GM18508 (cell line): ENCODE measurements around the gene SPOCK1.

Experiments
- ATAC-seq: cut with Tn5 transposase; IDR thresholded peaks from one replicate; pipeline ENCODE4 v1.9.1; 2021; ENCODE audit warnings: moderate number of reproducible peaks; ENCODE audit not compliant: insufficient read depth, unreplicated experiment

Gene SPOCK1

DNA sequence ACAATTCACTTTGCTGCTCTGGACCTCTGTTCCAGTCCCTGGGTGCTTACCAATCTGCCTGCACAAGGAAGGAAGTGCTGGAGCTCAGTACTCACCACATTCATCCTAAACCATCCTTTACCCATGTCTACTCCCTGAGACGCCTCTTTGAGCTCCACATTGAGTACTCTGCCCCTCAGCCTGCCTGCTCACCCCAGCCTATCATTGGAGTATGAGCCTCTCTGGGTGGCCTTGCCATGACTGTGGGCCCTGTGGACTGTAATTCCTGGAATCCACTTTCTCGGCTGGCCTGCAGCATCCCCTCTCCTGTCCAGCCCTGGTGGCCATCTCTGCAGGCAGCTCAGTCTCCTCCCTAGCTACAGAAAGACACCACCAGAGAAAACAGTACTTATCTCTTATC, 428.6 kb downstream of the SPOCK1 start:
- ATAC-seq: no peak

GRCh38 chr5:137069358-137069757, 429.8 kb downstream of the SPOCK1 start:
- ATAC-seq: no peak

DNA sequence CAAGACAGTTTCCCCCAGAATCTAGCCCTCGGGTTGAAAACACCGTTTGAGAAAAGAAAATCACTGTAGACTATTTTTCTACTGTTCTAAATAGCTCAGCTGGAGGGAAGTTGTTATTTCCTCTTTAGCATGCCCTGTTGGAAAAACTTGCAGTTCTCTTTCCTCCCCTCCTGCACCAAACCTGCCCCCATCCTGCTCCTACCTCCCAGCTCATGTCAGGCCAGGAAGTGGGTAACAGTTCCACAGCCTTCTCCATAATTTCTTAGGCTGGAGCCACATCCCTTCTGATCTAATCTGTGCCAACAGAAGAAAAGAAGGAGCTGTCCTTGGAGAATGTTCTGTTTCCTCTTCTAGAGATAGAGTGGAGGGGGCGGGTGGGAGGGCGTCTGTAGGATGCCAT, 437.7 kb downstream of the SPOCK1 start:
- no peak for ATAC-seq

DNA sequence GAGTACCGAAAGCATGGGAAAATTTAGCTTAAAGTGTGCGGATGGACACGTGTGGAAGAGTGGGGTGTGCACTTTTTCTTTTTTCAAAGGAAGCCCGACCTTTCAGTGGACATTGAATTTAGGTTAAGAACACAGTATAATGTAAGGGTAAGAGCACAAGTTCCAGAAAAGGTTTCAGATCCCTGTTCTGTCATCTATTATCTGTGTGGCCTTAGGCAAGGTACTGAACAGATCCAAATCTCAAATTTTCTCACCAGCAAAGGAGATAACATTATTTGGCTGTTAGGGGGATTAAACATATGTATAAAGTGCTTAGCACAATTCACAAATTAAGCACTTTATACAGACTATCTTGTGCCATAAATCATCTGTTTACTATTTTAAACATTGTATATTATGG, 441.0 kb downstream of the SPOCK1 start:
- ATAC-seq: no peak

GRCh38 chr5:137056676-137057075, 442.4 kb downstream of the SPOCK1 start:
- ATAC-seq: no peak

DNA sequence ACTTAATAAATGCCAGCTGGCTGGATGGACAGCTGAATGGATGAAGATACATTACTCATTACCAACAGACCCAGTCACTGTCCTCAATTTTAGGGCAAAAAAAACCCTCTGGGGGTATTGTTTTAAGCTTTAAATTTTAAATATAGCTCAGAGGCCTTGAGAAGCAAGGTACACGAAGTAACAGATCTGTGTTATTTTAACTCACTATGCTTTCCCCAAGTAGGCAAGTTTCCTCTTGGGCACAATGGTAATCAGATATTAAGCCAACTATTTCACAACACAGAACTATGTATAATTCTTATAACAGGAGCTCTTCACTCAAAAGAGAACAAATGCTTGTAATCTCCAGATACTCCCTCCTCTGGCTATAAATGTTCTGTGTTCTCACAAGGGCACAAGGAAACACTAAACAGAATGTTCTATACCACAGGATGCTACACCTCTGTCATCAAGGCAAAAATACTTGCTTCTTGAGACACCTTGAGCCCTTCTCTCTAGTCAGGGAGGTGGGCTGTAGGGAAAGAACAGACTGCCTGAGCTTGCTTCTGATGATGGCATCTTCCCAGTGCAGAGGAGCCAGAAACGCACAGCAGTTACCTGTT, 443.8 kb downstream of the SPOCK1 start:
- no peak for ATAC-seq

DNA sequence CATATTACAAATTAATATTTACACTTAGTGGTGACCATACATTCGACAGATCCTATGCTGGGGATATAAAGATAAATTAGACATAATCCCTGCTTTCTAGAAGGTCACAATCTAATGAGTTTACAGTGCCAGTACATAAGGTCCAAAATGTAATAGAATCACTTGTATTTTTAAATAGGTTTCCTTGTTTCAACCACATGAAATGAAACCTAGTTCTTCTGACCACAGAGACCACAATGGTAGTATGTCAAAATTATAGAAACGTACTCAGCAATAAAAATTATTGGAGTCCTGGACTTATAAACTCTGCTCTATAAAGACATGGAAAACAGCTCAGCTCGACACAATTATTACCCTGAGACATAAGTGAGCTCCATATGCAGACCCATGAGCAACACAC, 444.3 kb downstream of the SPOCK1 start:
- ATAC-seq: no peak

DNA sequence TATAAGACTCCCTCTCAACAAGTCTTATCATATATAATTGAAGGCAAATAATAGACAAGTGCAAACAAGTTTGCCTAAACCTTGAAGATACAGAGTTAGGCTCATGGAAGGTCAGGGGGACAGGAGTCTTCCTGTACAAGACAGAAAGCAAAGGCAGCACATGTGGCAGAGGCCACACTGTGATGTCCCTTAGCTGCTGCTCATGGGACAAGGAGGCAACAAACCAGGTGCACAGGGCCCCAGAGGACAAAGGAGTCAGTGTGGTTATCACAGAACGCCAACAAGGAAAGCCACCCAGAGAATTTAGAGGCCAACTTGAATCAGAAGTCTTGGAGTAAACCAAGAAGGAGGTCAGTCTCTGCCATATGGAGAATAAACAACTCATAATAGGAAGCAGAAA, 444.8 kb downstream of the SPOCK1 start:
- no peak for ATAC-seq

- no peak for ATAC-seq
These were observed 448.0 kb downstream of the SPOCK1 start for GRCh38 chr5:137051161-137051560.

GRCh38 chr5:137040641-137041340, 458.3 kb downstream of the SPOCK1 start:
- ATAC-seq: no peak

GRCh38 chr5:137040024-137040423, 459.1 kb downstream of the SPOCK1 start:
- no peak for ATAC-seq

- ATAC-seq: no peak
These were observed 461.3 kb downstream of the SPOCK1 start for GRCh38 chr5:137037848-137038247.

DNA sequence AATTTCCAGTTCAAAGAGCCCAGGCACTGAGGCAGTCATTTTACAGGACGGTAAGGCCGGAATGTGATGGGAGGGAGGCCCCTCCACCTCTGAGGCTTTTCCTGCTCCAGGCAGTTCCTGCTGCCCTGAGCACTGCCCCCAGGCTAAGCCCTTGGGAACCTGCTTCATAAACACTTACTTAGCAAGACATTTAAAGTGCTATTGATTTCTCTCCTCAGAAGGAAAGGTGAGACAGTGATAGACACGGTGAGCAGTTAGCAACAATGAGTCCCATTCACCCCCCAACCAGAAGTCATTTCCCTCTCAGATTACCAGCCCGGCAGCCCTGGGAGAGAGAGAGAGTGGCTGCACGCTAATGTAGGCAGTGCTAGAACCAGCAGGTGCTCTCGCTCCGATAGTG, 462.5 kb downstream of the SPOCK1 start:
- ATAC-seq: no peak

DNA sequence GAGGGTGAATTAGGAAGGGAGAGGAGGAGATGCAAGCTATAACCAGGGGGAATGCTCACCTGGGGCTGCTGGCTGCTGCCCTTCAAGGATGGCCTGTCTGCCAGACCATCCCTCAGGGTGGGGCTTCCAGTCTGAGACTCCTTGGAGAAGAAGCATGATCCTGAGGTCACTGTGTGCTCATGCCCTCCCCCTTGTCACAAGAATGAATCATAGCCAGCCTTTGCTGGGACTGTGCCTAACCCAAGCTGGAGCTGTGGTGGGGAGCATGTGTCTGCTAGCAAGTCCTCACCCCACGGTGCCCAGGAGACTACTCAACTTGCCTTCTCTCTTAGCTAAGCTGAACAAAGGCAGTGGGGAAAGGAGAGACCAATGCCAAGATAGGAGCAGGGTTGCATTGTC, 463.6 kb downstream of the SPOCK1 start:
- ATAC-seq: no peak

GRCh38 chr5:137034764-137035479, 464.2 kb downstream of the SPOCK1 start:
- ATAC-seq: no peak

DNA sequence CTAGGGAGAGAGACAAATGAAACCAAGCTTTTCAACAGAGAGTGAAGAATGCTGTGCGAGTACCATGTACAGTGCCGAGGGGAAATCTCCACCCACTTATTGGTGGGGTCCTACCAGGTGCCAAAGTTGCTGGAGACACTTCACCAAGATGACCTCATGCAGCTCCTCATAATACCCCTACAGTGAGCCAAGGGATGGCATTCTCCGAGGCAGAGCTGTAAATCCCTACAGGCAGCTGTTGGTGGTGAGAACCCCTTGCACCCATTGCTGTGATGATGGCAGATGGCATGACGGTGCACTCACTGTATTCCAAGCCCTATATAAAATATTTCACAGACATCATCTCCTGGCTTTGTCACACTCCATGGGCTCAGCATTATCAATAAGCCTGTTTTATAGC, 464.9 kb downstream of the SPOCK1 start:
- no peak for ATAC-seq

DNA sequence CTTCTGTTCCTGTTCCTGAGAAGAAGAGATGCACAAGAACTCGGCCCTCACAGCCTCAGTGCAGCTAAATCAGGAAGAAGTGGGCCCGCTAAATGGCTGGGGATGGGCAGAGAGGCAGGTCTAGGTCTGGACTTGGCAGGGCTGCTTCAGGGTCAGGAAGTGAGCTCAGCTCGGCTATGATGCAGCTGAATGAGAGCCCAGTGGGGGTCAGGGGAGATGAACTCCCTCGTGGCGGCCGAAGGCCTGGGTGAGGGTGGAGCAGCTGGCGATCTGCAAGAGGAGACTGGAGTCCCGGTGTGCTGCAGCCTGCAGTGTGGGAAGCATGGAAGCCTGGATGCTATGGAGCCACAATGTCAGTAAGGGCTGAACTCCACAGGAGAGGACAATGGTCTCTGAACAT, 466.2 kb downstream of the SPOCK1 start:
- ATAC-seq: no peak

DNA sequence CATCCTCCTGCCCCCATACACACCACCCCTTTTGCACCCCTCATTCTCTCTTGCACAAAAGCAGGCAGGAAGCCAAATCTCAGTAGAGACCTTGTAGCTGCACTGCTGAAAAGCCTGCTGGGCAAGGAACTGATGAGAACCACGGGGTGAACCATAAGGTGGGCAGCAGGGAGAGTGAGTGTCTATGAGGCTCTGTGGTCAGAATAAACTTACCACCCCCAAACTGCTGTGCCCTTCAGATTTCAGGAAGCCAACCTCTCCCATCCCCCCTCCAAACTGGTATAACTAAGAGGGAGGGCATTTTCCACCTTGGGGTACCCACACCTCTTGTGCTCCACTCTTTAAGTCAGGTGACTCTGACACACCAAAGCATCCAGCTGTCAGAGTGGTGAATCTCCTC, 471.4 kb downstream of the SPOCK1 start:
- no peak for ATAC-seq

- no peak for ATAC-seq
These were observed 472.8 kb downstream of the SPOCK1 start for GRCh38 chr5:137026296-137026695.

DNA sequence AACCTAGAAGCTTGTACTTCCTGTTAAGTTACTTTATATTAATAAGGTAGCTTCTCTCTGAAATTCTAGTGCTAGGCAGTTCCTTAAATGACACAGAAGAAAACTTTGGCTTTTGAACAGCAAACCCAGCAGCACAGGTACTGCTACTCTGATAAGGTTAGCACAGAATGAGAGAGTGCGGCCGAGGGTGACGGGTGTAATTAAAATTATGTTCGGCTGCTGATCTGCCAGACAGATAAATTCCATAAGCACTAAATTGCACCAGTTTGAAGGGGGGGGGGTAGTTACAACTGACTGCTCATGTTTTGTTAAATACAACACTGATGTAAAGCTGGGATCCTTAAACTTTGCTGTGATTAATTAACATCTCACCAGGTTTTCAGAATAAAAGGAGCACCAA, 475.1 kb downstream of the SPOCK1 start:
- no peak for ATAC-seq

GRCh38 chr5:137023371-137023770, 475.8 kb downstream of the SPOCK1 start:
- no peak for ATAC-seq

- ATAC-seq: no peak
These were observed 476.4 kb downstream of the SPOCK1 start for GRCh38 chr5:137022725-137023124.
